SH-SY5Y (cell line): Measurements from ENCODE around the gene KCNK16.

Experiments
- GATA2 ChIP-seq: IDR thresholded peaks from 2 replicates; pipeline ENCODE4 v1.6.1; 2011; ENCODE audit warnings: mild to moderate bottlenecking, low read depth, low read length
- GATA3 ChIP-seq: IDR thresholded peaks from 2 replicates; pipeline ENCODE4 v1.6.1; 2011; ENCODE audit warnings: low read depth, mild to moderate bottlenecking, low read length, moderate library complexity

The KCNK16 gene

DNA sequence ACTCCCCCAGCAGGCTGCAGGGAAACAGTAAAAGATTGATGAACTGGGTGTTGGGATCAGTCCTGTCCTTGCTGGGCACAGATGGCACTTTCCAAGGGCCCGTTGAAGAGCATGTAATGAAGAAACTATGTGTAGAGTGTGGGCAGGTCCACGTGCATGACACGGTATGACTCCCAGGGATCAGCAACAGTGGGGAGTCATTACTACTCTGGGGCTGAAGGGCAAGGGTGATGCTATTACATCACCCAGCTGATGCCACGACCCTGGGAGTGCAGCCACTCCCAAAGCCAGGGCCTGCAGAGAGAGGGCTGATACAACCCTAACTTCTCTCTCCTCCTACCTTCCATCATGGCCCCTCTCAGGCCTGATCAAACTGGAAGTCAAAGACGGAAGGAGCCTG lies 28.4 kb downstream of the KCNK16 start:
- no peak for TF ChIP-seq GATA3
- TF ChIP-seq GATA2, result no peak

- TF ChIP-seq GATA2, result no peak
- no peak for TF ChIP-seq GATA3
Measured at GRCh38 chr6:39292637-39293036, 29.9 kb downstream of the KCNK16 start.

DNA sequence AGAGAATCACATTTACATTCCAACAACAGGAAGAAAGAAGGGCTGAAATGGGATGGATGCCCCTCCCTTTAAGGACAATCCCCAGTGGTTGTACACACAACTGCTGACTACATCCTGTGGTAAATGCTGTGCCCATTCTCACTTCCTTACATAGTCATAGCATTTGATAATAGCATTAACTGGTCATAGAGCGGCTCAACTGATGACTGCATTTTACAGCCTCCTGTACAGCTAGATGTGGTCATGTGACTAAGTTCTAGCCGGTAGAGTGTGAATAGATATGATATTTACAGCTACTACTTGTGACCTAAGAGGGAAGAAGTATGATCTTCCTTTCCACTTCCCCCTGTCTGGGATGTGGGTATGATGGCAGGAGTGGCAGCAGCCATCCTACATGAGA lies 33.0 kb downstream of the KCNK16 start:
- TF ChIP-seq GATA3 (no peak), GATA2 (no peak)

GRCh38 chr6:39287601-39288000 lies 34.9 kb downstream of the KCNK16 start:
- TF ChIP-seq GATA3, result no peak
- no peak for TF ChIP-seq GATA2

DNA sequence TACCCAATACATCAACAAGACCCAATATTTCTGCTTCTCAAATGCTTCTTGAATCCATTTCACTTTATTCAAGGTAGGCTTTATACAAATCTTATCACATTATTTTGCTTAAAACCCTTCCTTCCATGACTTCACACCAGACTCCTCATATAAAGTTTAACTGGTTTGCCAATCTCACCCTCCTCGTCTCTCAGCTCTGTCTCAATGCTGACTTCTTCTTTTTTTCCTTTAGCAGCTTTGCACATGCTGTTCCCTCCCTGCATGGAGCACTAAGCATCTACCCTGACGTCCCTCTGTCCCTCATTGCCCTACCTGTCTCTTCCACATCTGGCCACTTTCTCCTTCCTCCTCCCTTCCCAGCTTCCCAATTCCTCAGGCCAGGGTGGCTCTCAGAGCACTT lies 39.7 kb downstream of the KCNK16 start:
- TF ChIP-seq GATA3 (no peak), GATA2 (no peak)

- TF ChIP-seq GATA3 (no peak), GATA2 (no peak)
Measured at GRCh38 chr6:39281312-39281980, 41.1 kb downstream of the KCNK16 start.

DNA sequence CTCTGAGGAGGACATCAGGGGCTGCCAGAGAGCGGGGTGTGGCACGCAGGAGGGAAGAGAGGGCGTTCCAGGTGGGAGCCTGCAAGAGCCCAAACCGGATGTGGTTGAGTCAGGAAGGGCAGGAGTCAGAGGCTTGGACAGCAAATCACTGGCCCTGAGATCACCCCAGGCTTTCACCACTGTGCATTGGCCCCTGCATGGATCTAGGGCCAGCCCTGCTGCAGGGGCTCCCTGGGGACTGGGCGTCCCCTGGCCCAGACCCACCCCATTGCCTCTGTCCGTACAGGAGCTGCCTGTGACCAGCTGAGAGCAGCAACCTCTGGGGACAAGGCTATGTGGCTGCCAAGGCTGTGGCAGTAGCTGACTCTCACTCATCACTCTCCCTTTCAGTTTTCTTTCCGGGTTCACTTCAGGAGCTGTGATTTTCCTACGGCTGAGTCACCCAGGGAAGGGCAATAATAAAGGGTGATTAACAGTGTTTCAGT lies 42.2 kb downstream of the KCNK16 start:
- TF ChIP-seq GATA3 (no peak), GATA2 (no peak)

GRCh38 chr6:39279539-39279938 lies 43.0 kb downstream of the KCNK16 start:
- TF ChIP-seq GATA2 (no peak), GATA3 (no peak)

GRCh38 chr6:39276379-39276995 lies 46.0 kb downstream of the KCNK16 start:
- TF ChIP-seq GATA3, result no peak
- TF ChIP-seq GATA2, result no peak

- TF ChIP-seq GATA3 (no peak), GATA2 (no peak)
Measured at GRCh38 chr6:39274903-39275302, 47.6 kb downstream of the KCNK16 start.

- TF ChIP-seq GATA2 (no peak), GATA3 (no peak)
Measured at GRCh38 chr6:39274471-39274870, 48.0 kb downstream of the KCNK16 start.

- TF ChIP-seq GATA3, result no peak
- TF ChIP-seq GATA2, result no peak
Measured at GRCh38 chr6:39273406-39273821, 49.1 kb downstream of the KCNK16 start.

DNA sequence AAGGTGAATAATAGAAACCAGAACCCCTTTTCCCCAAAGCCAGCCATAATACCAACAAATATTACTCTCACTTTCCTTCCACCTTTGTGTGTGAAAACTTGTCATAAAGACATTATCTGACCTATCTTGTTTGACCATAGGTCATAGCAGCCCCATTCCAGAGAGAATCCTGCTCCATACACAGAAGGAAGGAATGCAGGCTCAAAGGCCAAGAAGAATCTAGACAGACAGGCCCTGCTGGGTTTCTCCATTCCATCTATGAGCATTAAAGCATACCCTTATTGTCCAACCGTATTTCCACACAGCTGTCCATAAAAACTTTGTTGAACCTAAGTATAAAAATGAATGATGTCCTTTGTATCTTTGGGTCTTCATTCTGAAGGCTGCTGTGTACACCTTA lies 52.5 kb downstream of the KCNK16 start:
- TF ChIP-seq GATA3, result no peak
- TF ChIP-seq GATA2, result no peak

- TF ChIP-seq GATA3 (no peak), GATA2 (no peak)
Measured at GRCh38 chr6:39268721-39269120, 53.8 kb downstream of the KCNK16 start.

DNA sequence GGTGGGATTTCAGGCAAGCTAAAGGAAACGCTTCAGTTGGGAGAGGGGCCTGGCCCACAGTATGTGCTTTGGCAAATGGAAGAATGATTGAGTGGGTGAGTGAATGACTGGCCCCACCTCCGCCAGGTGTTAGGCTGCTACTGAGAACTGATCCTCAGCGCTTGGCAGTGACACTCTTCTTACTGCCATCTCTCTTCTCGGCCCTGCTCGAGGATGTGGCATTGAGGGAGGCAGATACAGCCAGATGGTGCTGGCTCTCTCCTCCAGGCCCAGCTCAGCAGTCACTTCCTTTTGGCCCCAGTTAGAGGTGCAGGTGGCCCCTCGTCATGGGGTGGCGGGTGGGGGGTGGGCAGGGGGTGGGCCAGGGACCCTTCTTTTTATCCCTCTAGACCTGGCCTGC lies 54.3 kb downstream of the KCNK16 start:
- TF ChIP-seq GATA2 (no peak), GATA3 (no peak)
